Nasal cavity respiratory epithelium epithelial cell of viscerocranial mucosa (primary cell): ENCODE measurements around the gene GPR139. TPM values are rescaled to one million over a fixed set of nuclear protein-coding genes. Genes with fewer than 3 reads are reported as not detected.

ENCODE experiments used
- total RNA-seq: library from RNA; depleted of rRNA; stranded (reverse); fragments of >200 nt; gene quantifications from 2 replicates; pipeline ENCODE4 v1.2.3, GENCODE V29; 2014

Gene GPR139
- total RNA-seq, result not detected in 2 replicates

DNA sequence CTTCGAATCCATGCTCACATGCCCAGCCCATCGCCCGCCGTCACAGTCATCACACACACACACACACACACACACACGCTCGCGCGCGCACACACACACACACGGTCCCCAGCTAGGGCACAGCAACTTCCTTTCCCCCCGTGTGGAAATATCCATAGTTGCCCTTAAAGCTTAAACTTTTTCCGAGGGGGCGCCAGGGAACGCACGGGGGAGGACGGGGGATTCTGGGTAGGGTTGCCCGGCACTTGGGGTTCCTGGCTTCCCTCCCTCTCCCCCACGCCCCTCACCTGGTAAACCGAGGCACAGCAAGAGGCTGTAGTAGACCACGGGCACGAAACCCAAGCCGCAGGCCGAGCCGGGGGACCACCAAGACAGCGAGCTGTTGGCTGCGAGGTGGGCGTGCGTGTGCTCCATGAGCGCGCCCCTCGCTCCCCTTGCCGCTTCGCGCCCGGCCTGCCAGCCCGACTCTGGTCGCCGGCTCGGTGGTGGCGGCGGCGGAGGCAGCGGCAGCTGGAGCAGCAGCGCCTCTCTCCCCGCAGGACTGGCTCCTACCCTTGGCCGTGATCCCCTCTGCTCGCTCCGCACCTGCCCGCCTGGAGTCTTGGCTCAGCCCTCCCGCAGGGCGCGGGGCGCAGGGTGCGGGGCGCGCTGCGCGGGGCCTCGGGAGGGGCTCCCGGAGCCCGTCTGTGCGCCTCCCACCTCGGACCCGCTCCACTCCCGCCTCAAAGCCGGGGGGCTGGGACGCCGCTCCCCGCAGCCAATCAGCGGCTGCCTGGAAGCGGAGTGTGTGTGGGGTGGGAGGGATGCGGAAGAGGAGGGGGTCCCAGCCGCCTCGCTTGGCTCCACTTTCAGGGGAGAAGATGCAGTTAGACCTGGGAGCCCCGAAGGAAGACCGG is at the start of gene GPR139:
TSS of gene GPR139 (minus strand) at position 688 of the 896 bp plus-strand sequence. CDS start at position 414, 274 bp downstream.

Other genes starting within 250 kb of the GPR139 start
- gene GPRC5B, start 189.0 kb downstream of the GPR139 start, total RNA-seq, result under 0.01 and 0.57 TPM in 2 replicates